ENCODE results near the gene KPNA1. TPM values are rescaled to one million over a fixed set of nuclear protein-coding genes. Genes with fewer than 3 reads are reported as not detected.

Gene KPNA1
- polyA plus RNA-seq, 1 experiment, result 54.0 TPM

DNA sequence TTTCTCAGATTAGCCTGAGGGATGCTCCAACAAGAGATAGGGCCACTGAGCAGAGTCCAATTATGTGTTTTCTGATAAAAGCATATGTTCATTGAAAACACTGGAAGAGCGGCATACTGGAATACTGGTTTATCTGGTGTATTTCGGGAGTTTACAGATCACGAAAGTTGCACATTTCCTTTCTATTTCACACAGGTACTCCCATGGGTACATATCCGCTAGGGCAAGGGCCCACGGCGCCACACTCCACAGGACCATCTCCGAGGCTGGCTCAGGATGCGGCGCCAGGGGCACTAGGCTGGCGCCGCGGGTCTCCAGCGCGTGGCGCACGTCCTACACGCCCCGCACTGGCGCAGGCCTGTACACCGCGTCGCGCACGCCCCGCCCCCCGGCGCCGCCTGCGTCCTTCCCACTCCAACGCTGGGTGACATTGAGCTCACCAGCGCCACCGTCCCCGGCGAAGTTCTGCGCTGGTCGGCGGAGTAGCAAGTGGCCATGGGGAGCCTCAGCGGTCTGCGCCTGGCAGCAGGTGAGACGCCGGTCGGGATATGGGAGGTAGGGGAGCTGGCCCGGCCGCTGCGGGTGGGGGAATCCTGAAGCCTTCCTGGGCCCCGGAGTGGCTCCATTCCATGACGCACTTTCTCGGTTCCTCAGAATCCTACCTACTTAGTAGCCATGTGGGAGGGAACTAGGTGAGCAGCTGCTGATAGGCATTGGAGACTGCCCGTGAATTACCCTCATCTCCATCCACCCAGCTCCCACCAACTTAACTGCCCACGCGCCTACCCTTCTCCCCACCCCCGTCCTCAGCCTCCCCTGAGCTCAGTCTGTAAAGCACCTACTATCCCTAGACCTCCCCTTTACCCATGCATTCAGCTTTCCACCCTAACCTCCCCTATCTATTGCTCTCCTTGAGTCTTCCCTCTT is 130.7 kb downstream of the KPNA1 start, which contains the start of gene FAM162A:
TSS of gene FAM162A (plus strand) at position 412 of the 927 bp plus-strand sequence. CDS start at position 496, 84 bp downstream.
- TF ChIP-seq, protein P1, sequence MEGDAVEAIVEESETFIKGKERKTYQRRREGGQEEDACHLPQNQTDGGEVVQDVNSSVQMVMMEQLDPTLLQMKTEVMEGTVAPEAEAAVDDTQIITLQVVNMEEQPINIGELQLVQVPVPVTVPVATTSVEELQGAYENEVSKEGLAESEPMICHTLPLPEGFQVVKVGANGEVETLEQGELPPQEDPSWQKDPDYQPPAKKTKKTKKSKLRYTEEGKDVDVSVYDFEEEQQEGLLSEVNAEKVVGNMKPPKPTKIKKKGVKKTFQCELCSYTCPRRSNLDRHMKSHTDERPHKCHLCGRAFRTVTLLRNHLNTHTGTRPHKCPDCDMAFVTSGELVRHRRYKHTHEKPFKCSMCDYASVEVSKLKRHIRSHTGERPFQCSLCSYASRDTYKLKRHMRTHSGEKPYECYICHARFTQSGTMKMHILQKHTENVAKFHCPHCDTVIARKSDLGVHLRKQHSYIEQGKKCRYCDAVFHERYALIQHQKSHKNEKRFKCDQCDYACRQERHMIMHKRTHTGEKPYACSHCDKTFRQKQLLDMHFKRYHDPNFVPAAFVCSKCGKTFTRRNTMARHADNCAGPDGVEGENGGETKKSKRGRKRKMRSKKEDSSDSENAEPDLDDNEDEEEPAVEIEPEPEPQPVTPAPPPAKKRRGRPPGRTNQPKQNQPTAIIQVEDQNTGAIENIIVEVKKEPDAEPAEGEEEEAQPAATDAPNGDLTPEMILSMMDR (IDR thresholded peaks at IDR 0.05; ENCODE audit: low read depth, low read length), result peak; percentile 38
- peak within 1 kb of the TSS; percentile 53 for H3K27ac ChIP-seq (ENCODE audit: low read depth, low read length)
- DNase-seq (ENCODE audit: low read depth, low spot score), result no peak
- CTCF ChIA-PET, result interaction anchor here (0.6 to 4.0 kb wide), 22 partner anchors 9 to 832 kb away, joined by 3 to 48 read pairs (median 3); partner anchors contain the start of genes DTX3L, PARP9 and WDR5B
- POLR2A ChIA-PET, result interaction anchor here (0.5 to 1.0 kb wide), 4 partner anchors 9 to 402 kb away, joined by 3 to 6 read pairs (median 4); partner anchors contain the start of gene WDR5B
- H3K27me3 ChIP-seq (ENCODE audit: control insufficient read depth, insufficient read depth, low read length), result no peaks in the 10 kb centered on the region
- no peaks in the 10 kb centered on the region for H3K9me3 ChIP-seq (ENCODE audit: control insufficient read depth, insufficient read depth, low read length)
- H3K4me3 ChIP-seq (ENCODE audit: low read depth, low read length), result peak within 1 kb of the TSS; percentile 96

GRCh38 chr3:122382888-122383666 is 131.7 kb downstream of the KPNA1 start, which contains the start of gene MIX23:
TSS of gene MIX23 (minus strand) at chr3:122383231. CDS start at chr3:122383224, 7 bp downstream.
- TF ChIP-seq, protein P1 (IDR thresholded peaks at IDR 0.05; ENCODE audit: low read depth, low read length), result no peak
- CTCF ChIA-PET, result interaction anchor here (0.5 to 4.0 kb wide), 4 partner anchors 10 to 837 kb away, joined by 3 to 48 read pairs (median 4); partner anchors contain the start of gene POLQ
- POLR2A ChIA-PET, result interaction anchor here (0.7 to 1.1 kb wide), 2 partner anchors 33 to 516 kb away, joined by 3 to 4 read pairs; partner anchors contain the start of gene WDR5B

GRCh38 chr3:122377975-122378374 is 136.8 kb downstream of the KPNA1 start:
- TF ChIP-seq, protein P1 (IDR thresholded peaks at IDR 0.05; ENCODE audit: low read depth, low read length), result no peak
- ChIA-PET POLR2A (no interaction called here), CTCF (interaction anchor here (1.7 kb wide), 1 partner anchor 15 kb away, joined by 4 read pairs; no protein-coding TSS in a partner anchor)
- Histone ChIP-seq H3K27me3 (ENCODE audit: control insufficient read depth, insufficient read depth, low read length) (no peaks in the 10 kb centered on the region), H3K27ac (ENCODE audit: low read depth, low read length) (no peak overlapping the region), H3K4me3 (ENCODE audit: low read depth, low read length) (no peak overlapping the region), H3K9me3 (ENCODE audit: control insufficient read depth, insufficient read depth, low read length) (no peaks in the 10 kb centered on the region)
- DNase-seq (ENCODE audit: low read depth, low spot score), result no peak

More at GRCh38 chr3:122382888-122383666, 131.7 kb downstream of the KPNA1 start, which contains the start of gene MIX23:
- H3K9me3 ChIP-seq (ENCODE audit: control insufficient read depth, insufficient read depth, low read length), result no peaks in the 10 kb centered on the region
- no peaks in the 10 kb centered on the region for H3K27me3 ChIP-seq (ENCODE audit: control insufficient read depth, insufficient read depth, low read length)
- no peak for DNase-seq (ENCODE audit: low read depth, low spot score)
- H3K27ac ChIP-seq (ENCODE audit: low read depth, low read length), result peak within 1 kb of the TSS; percentile 53
- H3K4me3 ChIP-seq (ENCODE audit: low read depth, low read length), result peak within 1 kb of the TSS; percentile 96

GRCh38 chr3:122374034-122374433 is 140.7 kb downstream of the KPNA1 start:
- ChIA-PET CTCF (interaction anchor here (0.7 kb wide), 1 partner anchor 10 kb away, joined by 3 read pairs; the partner anchor contains the start of gene FAM162A), POLR2A (no interaction called here)
- Histone ChIP-seq H3K9me3 (ENCODE audit: control insufficient read depth, insufficient read depth, low read length) (no peaks in the 10 kb centered on the region), H3K27ac (ENCODE audit: low read depth, low read length) (no peak overlapping the region), H3K4me3 (ENCODE audit: low read depth, low read length) (no peak overlapping the region), H3K27me3 (ENCODE audit: control insufficient read depth, insufficient read depth, low read length) (no peaks in the 10 kb centered on the region)
- DNase-seq (ENCODE audit: low read depth, low spot score), result no peak
- TF ChIP-seq, protein P1 (IDR thresholded peaks at IDR 0.05; ENCODE audit: low read depth, low read length), result no peak

Small RNAs within 50 kb of the gene (small RNA-seq; reads per million reads assigned to genes)
- not detected for gene AC083798.1 (ENCODE audit: insufficient read length, low read depth)
- gene AC096861.1 (ENCODE audit: insufficient read length, low read depth), result not detected

Other genes starting within 250 kb of the KPNA1 start
- 0.58 and 1.0 TPM in 2 replicates for gene CSTA, start 189.7 kb downstream of the KPNA1 start, polyA plus RNA-seq (2011; rRNA removed)
- 16.7 and 21.7 TPM in 2 replicates for gene MIX23, start 131.7 kb downstream of the KPNA1 start, polyA plus RNA-seq (2011; rRNA removed)
- gene FAM162A, start 130.8 kb downstream of the KPNA1 start, polyA plus RNA-seq (2011; rRNA removed), result 58.3 and 61.6 TPM in 2 replicates
- gene WDR5B, start 98.9 kb downstream of the KPNA1 start, polyA plus RNA-seq (2011; rRNA removed), result 5.7 and 8.5 TPM in 2 replicates
- 18.9 and 24.4 TPM in 2 replicates for gene PARP9, start 49.4 kb upstream of the KPNA1 start, polyA plus RNA-seq (2011; rRNA removed)
- 7.0 and 8.3 TPM in 2 replicates for gene DTX3L, start 49.4 kb upstream of the KPNA1 start, polyA plus RNA-seq (2011; rRNA removed)
- 0.09 and 0.22 TPM in 2 replicates for gene PARP15, start 62.7 kb upstream of the KPNA1 start, polyA plus RNA-seq (2011; rRNA removed)
- gene PARP14, start 165.9 kb upstream of the KPNA1 start, polyA plus RNA-seq (2011; rRNA removed), result 23.5 and 29.3 TPM in 2 replicates